Neutrophil (primary cell): Measurements from ENCODE around the gene AGAP1.

Experiments
- H3K27ac ChIP-seq: fragments of 200-600 bp; sonication (generic); 2 replicates; pipeline ENCODE4 v1.5.1; 2016; ENCODE audit warnings: mild to moderate bottlenecking, moderate library complexity
- H3K27me3 ChIP-seq: fragments of 200-600 bp; sonication (generic); 2 replicates; pipeline ENCODE4 v1.6.0; 2016; ENCODE audit warnings: mild to moderate bottlenecking
- H3K36me3 ChIP-seq: fragments of 200-600 bp; sonication (generic); 2 replicates; pipeline ENCODE4 v1.5.1; 2017
- H3K4me1 ChIP-seq, 2 experiments: fragments of 200-600 bp in 1 of 2; sonication (generic) in 1 of 2; 1 replicate in 1 of 2; 2 replicates in 1 of 2; pipeline versions ENCODE4 v1.5.1 to v1.6.1; 2013 to 2016; ENCODE audit warnings: low read depth in 1 of 2, low read length in 1 of 2, mild to moderate bottlenecking in 1 of 2, moderate library complexity in 1 of 2; ENCODE audit not compliant: control insufficient read depth in 1 of 2, insufficient read depth in 1 of 2
- H3K4me3 ChIP-seq, 2 experiments: fragments of 200-600 bp in 1 of 2; sonication (generic) in 1 of 2; 1 replicate in 1 of 2; 2 replicates in 1 of 2; pipeline ENCODE4 v1.5.1; 2013 to 2016; ENCODE audit warnings: low read depth in 1 of 2, low read length in 1 of 2, mild to moderate bottlenecking in 1 of 2, moderate library complexity in 1 of 2
- H3K9me3 ChIP-seq: fragments of 200-600 bp; sonication (generic); 2 replicates; pipeline ENCODE4 v1.5.1; 2016
- CTCF ChIP-seq: fragments of 200-600 bp; sonication (generic); IDR thresholded peaks from 2 replicates; pipeline ENCODE4 v1.5.1; 2016; ENCODE audit warnings: antibody characterized with exemption

AGAP1 gene

GRCh38 chr2:235597081-235597615 is 103.3 kb downstream of the AGAP1 start:
- Histone ChIP-seq H3K36me3 (no peaks in the 10 kb centered on the region), H3K27me3 (no peaks in the 10 kb centered on the region), H3K9me3 (no peaks in the 10 kb centered on the region), H3K4me1 (no peaks in the 10 kb centered on the region), H3K4me3 (no peak overlapping the region), H3K27ac (no peak overlapping the region)
- no peak for TF ChIP-seq CTCF

DNA sequence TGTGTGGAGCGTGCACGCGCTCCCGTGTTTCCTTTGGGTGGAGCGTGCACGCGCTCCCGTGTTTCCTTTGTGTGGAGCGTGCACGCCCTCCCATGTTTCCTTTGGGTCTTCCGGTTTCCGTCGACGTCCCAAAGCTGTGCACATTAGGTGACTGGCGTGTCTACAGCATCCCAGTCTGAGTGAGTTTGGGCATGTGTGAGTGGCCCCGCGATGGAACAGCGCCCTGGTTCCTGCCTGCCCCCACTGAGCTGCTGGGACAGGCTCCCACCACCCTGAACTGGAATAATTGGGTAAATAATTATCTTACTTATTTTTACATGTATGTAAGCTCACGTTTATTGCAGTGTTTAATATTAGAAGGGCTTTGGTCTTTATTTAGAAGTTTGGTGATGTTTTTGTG is 104.2 kb downstream of the AGAP1 start:
- TF ChIP-seq CTCF = no peak
- no peaks in the 10 kb centered on the region for H3K4me1 ChIP-seq

GRCh38 chr2:235598532-235599531 is 105.0 kb downstream of the AGAP1 start:
- Histone ChIP-seq H3K36me3 (no peaks in the 10 kb centered on the region), H3K27ac (no peak overlapping the region), H3K27me3 (no peaks in the 10 kb centered on the region), H3K4me3 (no peak overlapping the region), H3K9me3 (no peaks in the 10 kb centered on the region), H3K4me1 (no peaks in the 10 kb centered on the region)
- TF ChIP-seq CTCF = no peak

More for the DNA sequence above, 104.2 kb downstream of the AGAP1 start:
- H3K27me3 ChIP-seq = no peaks in the 10 kb centered on the region
- H3K36me3 ChIP-seq = no peaks in the 10 kb centered on the region
- H3K4me3 ChIP-seq = no peak overlapping the region
- no peaks in the 10 kb centered on the region for H3K9me3 ChIP-seq
- H3K27ac ChIP-seq = no peak overlapping the region

DNA sequence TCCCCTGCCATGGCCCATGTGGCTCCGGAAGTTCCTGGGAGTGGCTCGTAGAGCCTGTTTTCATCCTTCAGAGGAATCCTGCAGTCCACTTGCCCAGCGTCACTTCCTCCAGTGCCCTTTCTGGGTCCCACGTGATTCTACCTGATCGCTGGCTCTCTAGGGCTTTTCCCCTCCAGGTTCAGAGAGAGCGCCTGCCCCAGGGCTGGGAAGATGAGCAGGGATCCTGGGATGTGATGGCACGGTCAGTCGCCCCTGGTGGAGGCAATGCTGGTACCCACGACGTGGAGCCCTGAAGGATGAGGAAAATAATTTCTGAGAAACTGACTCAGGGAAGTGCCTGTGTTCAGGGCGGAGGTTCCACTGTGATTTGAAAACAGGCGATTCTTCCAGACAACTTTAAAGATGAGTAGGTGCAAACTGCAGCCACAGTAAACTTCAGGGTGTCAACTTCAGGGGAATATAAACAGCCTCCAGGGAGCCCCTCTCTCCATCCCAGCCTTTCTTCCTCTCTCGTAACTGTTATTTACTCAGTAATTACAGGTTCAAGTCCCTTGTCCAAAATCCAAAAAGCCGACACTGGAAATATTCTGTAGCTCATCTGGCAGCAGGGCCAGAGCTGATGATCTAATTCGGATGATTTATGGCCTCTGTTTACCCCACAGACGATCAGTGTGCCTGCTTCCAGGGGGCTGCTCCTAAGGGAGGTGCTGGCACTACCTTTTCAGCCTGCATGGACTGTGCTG is 105.9 kb downstream of the AGAP1 start:
- no peaks in the 10 kb centered on the region for H3K9me3 ChIP-seq
- no peaks in the 10 kb centered on the region for H3K36me3 ChIP-seq
- H3K27ac ChIP-seq = no peak overlapping the region
- no peak overlapping the region for H3K4me3 ChIP-seq
- no peaks in the 10 kb centered on the region for H3K27me3 ChIP-seq
- no peak for TF ChIP-seq CTCF
- no peaks in the 10 kb centered on the region for H3K4me1 ChIP-seq

DNA sequence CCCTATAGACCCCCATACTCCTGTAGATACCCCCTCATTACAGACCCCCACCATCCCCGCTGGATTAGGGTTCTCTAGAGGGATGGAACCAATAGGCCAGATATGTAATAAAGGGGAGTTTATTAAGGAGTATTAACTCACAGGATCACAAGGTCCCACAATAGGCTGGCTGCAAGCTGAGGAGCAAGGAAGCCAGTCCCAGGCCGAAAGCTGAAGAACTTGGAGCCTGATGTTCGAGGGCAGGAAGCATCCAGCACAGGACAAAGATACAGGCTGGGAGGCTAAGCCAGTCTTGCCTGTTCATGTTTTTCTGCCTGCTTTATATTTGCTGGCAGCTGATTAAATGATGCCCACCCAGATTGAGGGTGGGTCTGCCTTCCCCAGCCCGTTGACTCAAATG is 106.6 kb downstream of the AGAP1 start:
- H3K36me3 ChIP-seq = no peaks in the 10 kb centered on the region
- H3K9me3 ChIP-seq = no peaks in the 10 kb centered on the region
- H3K4me3 ChIP-seq = no peak overlapping the region
- H3K4me1 ChIP-seq = no peaks in the 10 kb centered on the region
- no peaks in the 10 kb centered on the region for H3K27me3 ChIP-seq
- no peak overlapping the region for H3K27ac ChIP-seq
- no peak for TF ChIP-seq CTCF
